GM19438 (cell line): ENCODE measurements around the gene SMG1.
A peak's percentile ranks its signal among the peaks of the same experiment; 100 is the strongest.
"Not testable (repeated sequence)": the region's sequence is repeated elsewhere in the genome, so short reads cannot be mapped to it uniquely, and the experiment has no call there.

Experiments
- ATAC-seq: cut with Tn5 transposase; IDR thresholded peaks from one replicate; pipeline ENCODE4 v1.9.1; 2021; ENCODE audit warnings: low read depth; ENCODE audit not compliant: unreplicated experiment

SMG1 gene

GRCh38 chr16:18774651-18775050 lies 151.6 kb downstream of the SMG1 start:
- not testable (repeated sequence) for ATAC-seq

- not testable (repeated sequence) for ATAC-seq
Observed at GRCh38 chr16:18772171-18772570, 154.0 kb downstream of the SMG1 start.

GRCh38 chr16:18770336-18770962 lies 155.8 kb downstream of the SMG1 start:
- not testable (repeated sequence) for ATAC-seq

GRCh38 chr16:18767217-18767616 lies 159.0 kb downstream of the SMG1 start:
- not testable (repeated sequence) for ATAC-seq

- ATAC-seq, result not testable (repeated sequence)
Observed at GRCh38 chr16:18762713-18763112, 163.5 kb downstream of the SMG1 start.

GRCh38 chr16:18759598-18760520 lies 166.3 kb downstream of the SMG1 start:
- ATAC-seq, result not testable (repeated sequence)

- ATAC-seq, result peak; percentile 47
Observed at GRCh38 chr16:18757960-18758660, 168.1 kb downstream of the SMG1 start.

GRCh38 chr16:18756639-18757038 lies 169.6 kb downstream of the SMG1 start:
- not testable (repeated sequence) for ATAC-seq
